H1 (cell line): ENCODE results near the gene RTEL1. TPM values are rescaled to one million over a fixed set of nuclear protein-coding genes. Genes with fewer than 3 reads are reported as not detected.

ENCODE experiments used
- CTCF ChIA-PET: fragments of 300-600 bp; sonication (Branson Sonifier 250); formaldehyde crosslinking; loops from one replicate; lab custom pipeline; 2021; ENCODE audit not compliant: partially characterized antibody; lab: Charles Lee
- POLR2A ChIA-PET: fragments of 300-600 bp; sonication (Branson Sonifier 250); formaldehyde crosslinking; loops from one replicate; lab custom pipeline; 2021; ENCODE audit warnings: inconsistent platforms; ENCODE audit not compliant: partially characterized antibody; lab: Charles Lee
- DNase-seq, 2 experiments: peaks; one replicate each; pipeline versions ENCODE4 v3.0.0 to v3.0.0-alpha.2; 2010 to 2022; ENCODE audit warnings: low spot score in 2 of 2, low read depth in 1 of 2, mixed read lengths in 1 of 2
- FAIRE-seq: peaks from 2 replicates; lab custom pipeline; 2011; peaks lifted over from hg19 to GRCh38; lab: Jason Lieb, UNC
- H2AFZ ChIP-seq: 2 replicates; pipeline ENCODE4 v1.8.1; 2012; ENCODE audit warnings: low read length, inconsistent platforms
- H2AK5ac ChIP-seq: 2 replicates; pipeline ENCODE4 v1.6.1; 2013; ENCODE audit warnings: low read depth, low read length
- H2BK120ac ChIP-seq: replicated peaks from 2 replicates; pipeline ENCODE3; 2013; ENCODE audit warnings: low read depth, low read length, inconsistent platforms
- H2BK12ac ChIP-seq: 2 replicates; pipeline ENCODE4 v1.6.1; 2013; ENCODE audit warnings: low read depth, low read length
- H2BK15ac ChIP-seq: 2 replicates; pipeline ENCODE4 v1.6.1; 2013; ENCODE audit warnings: low read length
- H2BK20ac ChIP-seq: 2 replicates; pipeline ENCODE4 v1.6.1; 2013; ENCODE audit warnings: low read length
- H2BK5ac ChIP-seq: 2 replicates; pipeline ENCODE4 v1.6.1; 2013; ENCODE audit warnings: low read depth, low read length
- H3K14ac ChIP-seq: 2 replicates; pipeline ENCODE4 v1.6.1; 2013; ENCODE audit warnings: inconsistent platforms; ENCODE audit not compliant: insufficient read length
- H3K18ac ChIP-seq: 2 replicates; pipeline ENCODE4 v1.6.1; 2013; ENCODE audit warnings: low read length; ENCODE audit errors: extremely low read depth
- H3K23ac ChIP-seq: 2 replicates; pipeline ENCODE4 v1.6.1; 2013; ENCODE audit warnings: inconsistent platforms; ENCODE audit not compliant: insufficient read length
- H3K23me2 ChIP-seq: 2 replicates; pipeline ENCODE4 v1.6.1; 2013; ENCODE audit warnings: low read depth, low read length
- H3K27ac ChIP-seq: 2 replicates; pipeline ENCODE4 v1.6.1; 2011; ENCODE audit warnings: low read depth, low read length, inconsistent platforms
- H3K27me3 ChIP-seq, 4 experiments: replicated peaks in 1 of 4; 1 replicate in 1 of 4; 2 replicates in 3 of 4; pipeline versions ENCODE4 v1.6.1 to v1.8.1; 2011 to 2013; ENCODE audit warnings: low read length in 3 of 4, mild to moderate bottlenecking in 3 of 4, inconsistent platforms in 2 of 4, mixed read lengths in 2 of 4, moderate library complexity in 1 of 4; ENCODE audit not compliant: control insufficient read depth in 3 of 4, insufficient read depth in 3 of 4; ENCODE audit errors: extremely low read depth in 1 of 4
- H3K36me3 ChIP-seq, 4 experiments: 2 replicates each; pipeline versions ENCODE4 v1.6.1 to v1.8.1; 2011 to 2013; ENCODE audit warnings: mild to moderate bottlenecking in 4 of 4, low read length in 3 of 4, moderate library complexity in 2 of 4, control low read depth in 1 of 4, inconsistent platforms in 1 of 4; ENCODE audit not compliant: insufficient read depth in 4 of 4, control insufficient read depth in 2 of 4
- H3K4ac ChIP-seq: replicated peaks from 2 replicates; pipeline ENCODE3; 2013; ENCODE audit warnings: low read length, low read depth, mixed read lengths, inconsistent platforms; ENCODE audit not compliant: insufficient read length
- H3K4me1 ChIP-seq, 4 experiments: replicated peaks in 1 of 4; 1 replicate in 1 of 4; 2 replicates in 3 of 4; pipeline versions ENCODE4 v1.6.1 to v1.8.1; 2011 to 2013; ENCODE audit warnings: low read length in 3 of 4, inconsistent platforms in 2 of 4, mixed read lengths in 1 of 4; ENCODE audit not compliant: insufficient read depth in 4 of 4, control insufficient read depth in 3 of 4
- H3K4me2 ChIP-seq, 2 experiments: 2 replicates each; pipeline versions ENCODE4 v1.6.1 to v1.8.1; 2011 to 2013; ENCODE audit warnings: low read depth in 2 of 2, low read length in 2 of 2, control low read depth in 1 of 2, inconsistent platforms in 1 of 2, mild to moderate bottlenecking in 1 of 2; ENCODE audit not compliant: insufficient read depth in 1 of 2
- H3K4me3 ChIP-seq, 4 experiments: fragments of 200-600, 300-600 bp in 1 of 4; sonication (generic), shearing (Covaris generic), sonication (Bioruptor Twin) in 1 of 4; 2 replicates each; pipeline versions ENCODE4 v1.5.1 to v1.8.1; 2011 to 2016; ENCODE audit warnings: low read length in 4 of 4, low read depth in 3 of 4, control low read depth in 2 of 4, inconsistent platforms in 2 of 4, mild to moderate bottlenecking in 2 of 4, mixed read lengths in 1 of 4, moderate library complexity in 1 of 4; ENCODE audit not compliant: insufficient read depth in 2 of 4; ENCODE audit errors: extremely low read depth in 1 of 4
- H3K56ac ChIP-seq: replicated peaks from 2 replicates; pipeline ENCODE3; 2013; ENCODE audit warnings: low read depth, mild to moderate bottlenecking, mixed read lengths, low read length, inconsistent platforms; ENCODE audit not compliant: insufficient read length
- H3K79me1 ChIP-seq: 2 replicates; pipeline ENCODE4 v1.6.1; 2013; ENCODE audit warnings: low read depth, low read length, control low read depth
- H3K79me2 ChIP-seq, 2 experiments: 2 replicates each; pipeline versions ENCODE4 v1.6.1 to v1.8.1; 2012 to 2013; ENCODE audit warnings: low read length in 2 of 2, mild to moderate bottlenecking in 2 of 2, inconsistent platforms in 1 of 2; ENCODE audit not compliant: insufficient read depth in 2 of 2, control insufficient read depth in 1 of 2
- H3K9ac ChIP-seq, 4 experiments: replicated peaks in 1 of 4; 1 replicate in 1 of 4; 2 replicates in 3 of 4; pipeline versions ENCODE4 v1.6.1 to v1.8.1; 2011 to 2013; ENCODE audit warnings: low read depth in 3 of 4, low read length in 3 of 4, control low read depth in 2 of 4, mild to moderate bottlenecking in 2 of 4, moderate library complexity in 2 of 4, inconsistent platforms in 1 of 4; ENCODE audit errors: extremely low read depth in 1 of 4
- H3K9me3 ChIP-seq, 2 experiments: 2 replicates each; pipeline versions ENCODE4 v1.6.1 to v1.8.1; 2012 to 2013; ENCODE audit warnings: mild to moderate bottlenecking in 2 of 2, moderate library complexity in 2 of 2, control low read depth in 1 of 2, inconsistent platforms in 1 of 2, low read depth in 1 of 2, low read length in 1 of 2, mixed read lengths in 1 of 2; ENCODE audit not compliant: insufficient read depth in 2 of 2
- H4K20me1 ChIP-seq, 2 experiments: replicated peaks in 1 of 2; 2 replicates each; pipeline versions ENCODE3 to v1.8.1; 2011 to 2013; ENCODE audit warnings: inconsistent platforms in 2 of 2, low read length in 2 of 2, mild to moderate bottlenecking in 1 of 2; ENCODE audit not compliant: insufficient read depth in 2 of 2, control insufficient read depth in 1 of 2
- H4K5ac ChIP-seq: 2 replicates; pipeline ENCODE4 v1.6.1; 2013; ENCODE audit warnings: low read length, low read depth, mixed read lengths, inconsistent platforms; ENCODE audit not compliant: insufficient read length
- H4K8ac ChIP-seq: 2 replicates; pipeline ENCODE4 v1.8.0; 2013; ENCODE audit warnings: mild to moderate bottlenecking, moderate library complexity, low read length, inconsistent platforms; ENCODE audit not compliant: insufficient read depth; ENCODE audit errors: extremely low read depth
- H4K91ac ChIP-seq: replicated peaks from 2 replicates; pipeline ENCODE3; 2013; ENCODE audit warnings: low read length, mixed read lengths, inconsistent platforms; ENCODE audit not compliant: insufficient read length
- CBX5 ChIP-seq: fragments of 300-800, 300-1000 bp; sonication (generic); IDR thresholded peaks from 2 replicates; pipeline ENCODE4 v1.7.1; 2016; ENCODE audit warnings: antibody characterized with exemption, low read length, low read depth
- JUN ChIP-seq: IDR thresholded peaks from 2 replicates; pipeline ENCODE4 v1.6.1; 2011; ENCODE audit warnings: low read depth, mild to moderate bottlenecking, improper control_type of control experiment, low read length
- KDM1A ChIP-seq: fragments of 200-600, 300-600 bp; sonication (generic); IDR thresholded peaks from 2 replicates; pipeline ENCODE4 v1.7.1; 2016; ENCODE audit warnings: mild to moderate bottlenecking, low read length, borderline replicate concordance
- MAFK ChIP-seq: IDR thresholded peaks from 2 replicates; pipeline ENCODE4 v1.6.1; 2012; ENCODE audit warnings: low read depth, mild to moderate bottlenecking, improper control_type of control experiment, low read length
- POLR2A ChIP-seq, 2 experiments: IDR thresholded peaks; 1 replicate in 1 of 2; 2 replicates in 1 of 2; pipeline ENCODE4 v1.6.1; 2011; ENCODE audit warnings: low read depth in 2 of 2, low read length in 2 of 2, mild to moderate bottlenecking in 2 of 2; ENCODE audit errors: control extremely low read depth in 1 of 2
- RBBP5 ChIP-seq: IDR thresholded peaks from 2 replicates; pipeline ENCODE4 v1.7.1; 2012; ENCODE audit warnings: low read depth, mild to moderate bottlenecking, inconsistent platforms, low read length, moderate library complexity, borderline replicate concordance
- SP4 ChIP-seq: IDR thresholded peaks from 2 replicates; pipeline ENCODE4 v1.6.1; 2012; ENCODE audit warnings: low read length, inconsistent platforms
- TAF7 ChIP-seq: optimal IDR thresholded peaks from 2 replicates; pipeline ENCODE3; 2011; ENCODE audit warnings: low read depth, mild to moderate bottlenecking, inconsistent platforms, low read length, moderate library complexity, borderline replicate concordance
- WGBS, 2 experiments: shearing (Covaris generic) in 1 of 2; methylation state at CpG; one replicate each; pipeline versions ENCODE4 v1.1.6 to v1.1.7; 2013 to 2015; ENCODE audit warnings: low lambda C conversion rate in 2 of 2, mixed read lengths in 2 of 2, inconsistent platforms in 1 of 2, low coverage in 1 of 2, missing lambda C conversion rate in 1 of 2; ENCODE audit not compliant: insufficient replicate concordance in 2 of 2, insufficient coverage in 1 of 2, insufficient read length in 1 of 2; ENCODE audit errors: extremely low coverage in 1 of 2, missing lambda C conversion rate in 1 of 2; 5-methylcytosine and 5-hydroxymethylcytosine counted together
- polyA plus RNA-seq, 7 experiments: library from polyadenylated mRNA; depleted of rRNA in 3 of 7; stranded (reverse) in 5 of 7; unstranded in 2 of 7; fragments of >200 nt in 5 of 7; fragments of 200-250 nt in 2 of 7; gene quantifications; 1 replicate in 5 of 7; 2 replicates in 1 of 7; 4 replicates in 1 of 7; pipeline versions ENCODE4 v1.2.1 to v1.2.3, GENCODE V29; 2011 to 2013; ENCODE audit warnings: missing spikeins in 2 of 7, mixed read lengths in 2 of 7
- total RNA-seq: library from RNA; stranded (reverse); fragmentation: NEBNext Ultra II Directional; extraction: Animal tissue kit (Norgen Biotek cat#: 25700); gene quantifications from 2 replicates; pipeline ENCODE4 v1.2.1, GENCODE V29; 2021
- TF ChIP-seq, protein P1 (sequence below): IDR thresholded peaks from 2 replicates; pipeline ENCODE4 v1.6.1; 2012; ENCODE audit warnings: low read length, inconsistent platforms

Gene RTEL1
- total and polyA plus RNA-seq, 2 of the 8 experiments (the other 6 are each of a cell fraction or from before 2014, with no cell fraction given), result 16.2 to 37.1 TPM

DNA sequence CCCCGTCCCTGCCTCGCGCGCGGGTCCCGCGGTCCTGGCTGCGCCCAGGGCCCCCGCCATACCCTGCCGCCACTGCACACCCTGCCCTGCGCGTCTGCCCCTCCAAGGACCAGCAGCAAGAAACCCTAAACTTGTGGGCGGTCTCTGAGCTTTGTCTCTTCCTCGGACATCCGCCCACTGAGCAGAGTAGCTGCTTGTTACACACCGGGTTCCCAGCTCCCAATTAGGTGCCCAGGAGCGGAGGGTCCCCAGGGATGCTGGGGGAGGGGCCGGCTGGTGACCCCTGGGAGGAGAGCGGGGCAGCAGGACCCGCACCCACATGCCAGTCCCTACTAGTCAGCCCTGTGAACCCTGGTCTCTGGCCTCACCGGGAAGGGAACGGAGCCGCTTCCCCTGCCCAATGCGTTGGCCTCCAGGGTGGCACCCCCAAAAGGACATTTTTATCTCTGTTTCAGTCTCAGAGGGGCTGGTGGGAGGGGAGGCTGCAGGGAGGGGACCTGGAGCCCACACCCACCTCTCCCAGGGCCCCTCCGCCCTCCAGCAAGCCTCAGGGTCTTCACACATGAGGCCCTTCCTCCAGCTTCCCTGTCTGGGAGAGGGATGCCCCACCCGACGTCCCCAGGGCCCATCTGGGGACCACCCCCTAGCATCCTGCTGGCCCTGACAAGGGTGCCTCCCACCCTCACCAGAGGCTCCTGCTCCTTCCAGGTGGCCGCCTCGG is 15.4 kb upstream of the RTEL1 start:
- Histone ChIP-seq H4K8ac (peak overlapping the region; percentile 39), H3K23ac (no peak overlapping the region), H3K14ac (no peak overlapping the region), H2AK5ac (no peak overlapping the region; the same call in 1 of the 2 replicates), H3K36me3 (no peaks in the 10 kb centered on the region), H2BK12ac (no peak overlapping the region), H3K18ac (peak overlapping the region; percentile 71; the same call in 1 of the 2 replicates), H3K79me2 (no peaks in the 10 kb centered on the region), H3K79me1 (no peaks in the 10 kb centered on the region), H2AFZ (no peak overlapping the region), H3K56ac (no peak overlapping the region), H2BK20ac (0 out of 2 replicates have a peak overlapping the region, but pooled peaks have one; percentile 32), H3K9me3 (no peaks in the 10 kb centered on the region), H3K23me2 (peaks cover 7% of the 10 kb centered on the region; the same call in 1 of the 2 replicates), H2BK5ac (no peak overlapping the region; the same call in 1 of the 2 replicates), H2BK120ac (no peak overlapping the region), H3K9ac (peak overlapping the region in 3 of 4 experiments; percentile 60 to 92 (median 74); a peak in 5 of 7 replicates), H2BK15ac (no peak overlapping the region), H4K91ac (no peak overlapping the region), H3K4me1 (peaks cover 0 to 16% (median 1%) of the 10 kb centered on the region in 4 experiments; a peak in 3 of 7 replicates), H3K27ac (peak overlapping the region; percentile 28; the same call in 1 of the 2 replicates), H3K27me3 (no peaks in the 10 kb centered on the region; a peak in 1 of 7 replicates), H3K4me3 (peak overlapping the region; percentile 31 to 67 (median 49)), H3K4me2 (peak overlapping the region; percentile 65 to 73), H3K4ac (peak overlapping the region; percentile 39), H4K5ac (no peak overlapping the region), H4K20me1 (peaks cover 0 to 6% of the 10 kb centered on the region in 2 experiments)
- 23% methylated on average over 20 of the region's 29 CpGs; no CpG with 5 or more reads in 1 of the 2 experiments for WGBS, 2 experiments
- POLR2A ChIA-PET, result interaction anchor here (0.6 to 2.5 kb wide), 12 partner anchors 9 to 265 kb away, joined by 3 to 15 read pairs (median 4); partner anchors contain the start of genes ARFRP1, GMEB2, RTEL1 and STMN3
- FAIRE-seq (no peak), DNase-seq (peak in 1 of 2 experiments; percentile 67)
- CTCF ChIA-PET, result interaction anchor here (0.7 to 4.0 kb wide), 15 partner anchors 9 to 159 kb away, joined by 3 to 28 read pairs (median 5); partner anchors contain the start of genes PTK6 and STMN3
- TF ChIP-seq MAFK, result no peak
- 0 out of 2 replicates have a peak, but pooled peaks have one; percentile 31 for TF ChIP-seq RBBP5
- no peak for TF ChIP-seq KDM1A
- TF ChIP-seq TAF7, result peak; percentile 2
- no peak for TF ChIP-seq CBX5
- TF ChIP-seq JUN, result no peak
- TF ChIP-seq, protein P1, sequence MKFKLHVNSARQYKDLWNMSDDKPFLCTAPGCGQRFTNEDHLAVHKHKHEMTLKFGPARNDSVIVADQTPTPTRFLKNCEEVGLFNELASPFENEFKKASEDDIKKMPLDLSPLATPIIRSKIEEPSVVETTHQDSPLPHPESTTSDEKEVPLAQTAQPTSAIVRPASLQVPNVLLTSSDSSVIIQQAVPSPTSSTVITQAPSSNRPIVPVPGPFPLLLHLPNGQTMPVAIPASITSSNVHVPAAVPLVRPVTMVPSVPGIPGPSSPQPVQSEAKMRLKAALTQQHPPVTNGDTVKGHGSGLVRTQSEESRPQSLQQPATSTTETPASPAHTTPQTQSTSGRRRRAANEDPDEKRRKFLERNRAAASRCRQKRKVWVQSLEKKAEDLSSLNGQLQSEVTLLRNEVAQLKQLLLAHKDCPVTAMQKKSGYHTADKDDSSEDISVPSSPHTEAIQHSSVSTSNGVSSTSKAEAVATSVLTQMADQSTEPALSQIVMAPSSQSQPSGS, result no peak
- peak in 1 of 2 experiments; percentile 60; a peak in 1 of 3 replicates for TF ChIP-seq POLR2A (IDR thresholded peaks at IDR 0.05; ENCODE audit: control extremely low read depth in 1 of 2, low read depth in 2 of 2, low read length in 2 of 2)
- TF ChIP-seq SP4, result no peak
